GM19467 (cell line): Measurements from ENCODE around the gene PRKAR1A.
"Not testable (repeated sequence)": the region's sequence is repeated elsewhere in the genome, so short reads cannot be mapped to it uniquely, and the experiment has no call there.

Source experiments
- ATAC-seq: cut with Tn5 transposase; IDR thresholded peaks from one replicate; pipeline ENCODE4 v1.9.1; 2021; ENCODE audit warnings: mild to moderate bottlenecking, moderate library complexity; ENCODE audit not compliant: unreplicated experiment

Gene PRKAR1A

DNA sequence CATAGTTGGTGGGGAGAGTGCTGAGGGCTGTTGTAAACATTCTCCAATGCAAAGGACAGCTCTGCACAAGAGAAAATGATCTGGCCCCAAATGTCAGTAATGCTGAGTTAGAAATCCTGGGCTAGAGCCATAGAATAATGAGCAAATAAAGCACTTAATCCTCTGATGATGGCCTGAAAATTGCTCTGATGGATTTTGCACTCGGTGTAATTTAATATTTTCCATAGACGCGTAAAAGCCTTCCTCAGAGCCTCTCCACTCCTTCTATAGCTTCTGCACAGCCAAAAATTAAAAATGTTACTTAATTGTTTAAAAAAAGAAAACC is 65.2 kb downstream of the PRKAR1A start:
- no peak for ATAC-seq

GRCh38 chr17:68578236-68578635 is 66.0 kb downstream of the PRKAR1A start:
- ATAC-seq, result no peak

- no peak for ATAC-seq
These were observed 67.1 kb downstream of the PRKAR1A start for GRCh38 chr17:68579194-68579927.

DNA sequence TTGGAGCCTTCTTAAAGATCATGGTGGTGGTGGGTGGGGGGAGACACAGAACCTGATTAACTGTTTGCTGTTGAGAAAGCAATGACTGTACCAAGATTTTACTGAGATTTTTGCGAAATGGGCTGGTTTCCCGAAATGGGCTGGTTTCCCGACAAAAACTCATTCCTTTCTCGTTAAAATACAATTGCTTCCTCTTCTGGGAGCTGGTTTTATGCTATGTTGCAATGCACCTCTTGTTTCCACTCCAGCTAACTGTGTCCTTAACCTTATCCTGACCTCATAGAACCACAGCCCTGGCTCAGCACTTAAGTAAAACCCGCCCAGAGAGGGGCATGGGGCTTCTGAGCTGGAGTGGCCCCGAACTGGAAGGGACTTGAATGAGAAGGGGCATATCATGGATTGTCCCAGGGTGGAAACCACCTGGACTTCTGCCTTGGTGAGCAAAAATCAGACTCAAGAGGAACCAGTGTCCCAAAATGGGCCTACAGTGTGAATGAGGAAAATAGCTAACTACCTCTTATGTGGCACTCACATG is 68.1 kb downstream of the PRKAR1A start:
- ATAC-seq, result no peak

DNA sequence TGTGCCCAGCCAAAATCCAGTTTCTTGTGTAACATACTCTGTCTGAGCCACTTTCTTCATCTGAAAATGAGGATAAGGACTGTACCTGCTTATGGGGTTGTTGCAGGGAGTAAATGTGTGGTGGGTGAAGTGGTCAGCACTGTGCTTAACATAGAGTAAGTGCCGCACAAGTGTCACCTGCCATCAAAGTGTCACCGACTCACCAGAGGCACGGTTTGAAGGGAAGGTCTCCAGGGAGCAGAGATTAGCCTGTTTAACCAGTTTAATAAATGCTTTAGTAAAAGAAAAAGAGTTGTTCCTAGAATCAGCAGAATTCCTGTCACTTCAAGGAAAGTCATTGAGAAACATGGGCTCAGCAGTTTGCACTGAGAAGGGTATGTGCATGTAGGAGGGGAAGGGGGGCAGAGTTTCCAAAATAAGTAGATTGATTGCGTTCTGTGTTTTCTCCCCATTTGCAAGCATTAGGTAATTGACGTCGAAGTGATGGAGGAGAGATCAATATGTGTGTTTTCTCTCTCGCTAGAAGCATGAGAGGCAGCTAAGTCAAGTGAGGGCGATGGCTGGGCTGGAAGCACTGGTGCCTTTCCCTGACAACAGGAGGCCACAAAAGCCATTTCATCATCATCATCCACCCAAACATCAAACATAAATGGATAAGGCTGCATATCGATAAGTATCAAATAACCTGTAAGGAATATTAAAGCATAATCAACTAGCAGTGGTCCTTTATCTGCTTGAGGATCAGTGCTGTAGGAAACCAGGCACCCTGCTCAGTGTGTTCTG is 69.8 kb downstream of the PRKAR1A start:
- ATAC-seq, result no peak

GRCh38 chr17:68582867-68583266 is 70.6 kb downstream of the PRKAR1A start:
- ATAC-seq, result not testable (repeated sequence)

- no peak for ATAC-seq
These were observed 72.5 kb downstream of the PRKAR1A start for GRCh38 chr17:68584581-68585303.

DNA sequence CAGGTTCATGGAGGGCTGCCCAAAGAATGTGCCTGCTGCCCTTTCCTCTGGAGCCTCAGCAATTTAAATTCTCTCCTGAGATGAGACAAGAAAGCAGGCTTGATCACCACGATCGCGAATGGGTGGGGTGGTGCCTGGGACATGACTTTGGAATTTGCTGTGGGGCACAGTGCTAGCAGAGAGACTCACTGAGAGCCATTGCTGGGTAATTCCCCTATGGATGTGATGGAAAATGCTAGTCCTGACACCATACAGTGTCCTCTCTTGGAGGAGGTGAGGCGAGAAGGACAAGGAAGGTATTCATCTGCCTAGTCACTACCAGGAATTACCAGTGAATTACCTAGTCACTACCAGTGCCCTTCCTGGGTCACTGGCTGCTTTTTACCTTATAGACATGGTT is 73.4 kb downstream of the PRKAR1A start:
- ATAC-seq, result no peak

- ATAC-seq, result no peak
These were observed 74.8 kb downstream of the PRKAR1A start for GRCh38 chr17:68587026-68587425.

DNA sequence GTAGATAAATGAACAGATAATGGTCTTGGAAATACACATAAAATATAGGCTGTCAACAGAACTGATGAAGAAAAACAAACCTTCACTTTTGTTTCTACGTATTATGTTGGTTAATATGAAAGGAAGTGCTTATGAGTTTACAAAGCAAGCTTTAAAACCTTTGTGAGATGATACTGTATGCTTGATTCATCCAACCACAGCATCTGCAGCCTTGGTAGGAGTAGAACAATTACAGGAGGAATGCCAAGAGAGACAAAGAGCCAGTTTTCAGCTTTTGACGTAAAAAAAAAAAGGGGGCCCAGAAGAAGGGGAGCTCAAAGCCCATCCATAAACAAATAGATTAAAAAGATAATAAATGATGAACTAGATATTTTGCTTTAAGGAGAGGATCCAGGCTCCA is 75.6 kb downstream of the PRKAR1A start:
- no peak for ATAC-seq

- ATAC-seq, result no peak
These were observed 76.1 kb downstream of the PRKAR1A start for GRCh38 chr17:68588362-68588761.

DNA sequence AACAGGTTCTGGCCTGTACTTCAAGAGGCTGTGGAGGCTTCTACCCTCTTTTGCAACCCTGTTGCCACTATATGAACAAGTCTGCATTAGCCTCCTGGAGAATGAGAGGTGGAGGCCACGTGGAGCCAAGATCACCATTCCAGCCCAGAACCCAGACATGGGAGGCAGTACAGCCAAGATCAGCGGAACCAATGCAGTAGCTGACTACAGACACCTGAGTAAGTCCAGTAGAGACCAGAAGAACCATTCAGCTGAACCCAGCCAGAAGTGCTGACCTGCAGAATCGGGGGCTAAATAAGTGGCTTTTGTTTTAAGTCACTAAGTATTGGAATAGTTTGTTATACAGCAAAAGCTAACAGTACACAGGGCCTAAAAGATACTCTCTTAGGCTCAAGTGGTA is 76.9 kb downstream of the PRKAR1A start:
- ATAC-seq, result no peak

DNA sequence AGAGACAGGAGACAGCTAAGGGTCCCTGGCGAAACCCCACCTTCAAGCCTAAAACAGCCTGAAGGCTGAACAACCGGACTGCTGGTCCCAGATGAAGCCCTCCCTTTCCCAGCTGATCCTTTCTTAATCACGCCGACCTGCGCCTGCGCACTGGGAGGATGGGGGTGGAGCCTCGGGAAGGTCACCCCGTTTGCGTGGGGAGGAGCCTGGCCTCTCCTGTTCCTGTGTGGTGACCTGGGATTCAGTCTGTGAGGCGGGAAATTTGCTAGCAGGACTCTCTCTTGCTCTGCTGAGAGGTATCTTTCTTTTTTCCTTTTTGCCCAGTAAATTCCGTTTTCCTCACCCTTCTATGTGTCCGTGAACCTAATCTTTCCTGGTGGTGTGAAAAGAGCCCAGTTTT is 79.4 kb downstream of the PRKAR1A start:
- no peak for ATAC-seq

- no peak for ATAC-seq
These were observed 79.8 kb downstream of the PRKAR1A start for GRCh38 chr17:68592009-68592408.

- ATAC-seq, result no peak
These were observed 80.7 kb downstream of the PRKAR1A start for GRCh38 chr17:68592682-68593641.

DNA sequence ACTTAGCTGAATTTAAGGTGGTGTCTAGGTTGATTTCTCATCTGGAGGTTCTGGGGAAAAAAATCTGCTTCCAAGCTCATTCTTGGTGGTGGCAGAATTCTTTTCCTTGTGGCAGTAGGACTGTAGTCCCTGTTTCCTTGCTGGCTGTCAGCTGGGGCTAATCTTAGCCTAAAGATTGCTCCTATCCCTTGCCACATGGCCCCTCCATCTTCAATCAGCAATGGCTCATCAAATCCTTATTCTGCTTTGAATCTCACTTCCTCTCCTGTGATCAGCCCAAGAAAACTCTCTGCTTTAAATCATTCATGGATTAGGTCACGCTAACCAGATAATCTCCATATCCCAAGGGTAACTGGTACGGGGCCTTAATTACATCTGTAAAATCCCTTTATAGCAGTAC is 82.3 kb downstream of the PRKAR1A start:
- ATAC-seq, result no peak

DNA sequence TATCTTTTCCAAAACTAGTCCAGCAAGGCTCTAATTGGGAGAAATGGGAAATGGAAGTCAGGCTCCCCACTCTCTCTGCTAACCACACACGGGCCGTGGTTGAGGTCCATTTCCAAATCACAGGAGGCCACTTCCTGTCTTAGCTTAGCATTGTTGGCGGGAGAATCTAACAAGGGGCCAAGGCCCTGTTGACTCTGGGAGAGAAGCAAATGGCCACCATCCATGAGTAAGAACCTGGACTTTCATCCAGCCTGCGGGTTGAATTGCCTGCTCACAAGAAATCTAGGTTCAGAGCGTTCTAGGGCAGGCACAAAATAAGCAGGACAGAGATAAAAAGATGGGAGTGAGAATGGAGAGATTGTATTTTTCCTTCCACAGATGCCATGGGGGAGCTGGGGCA is 83.3 kb downstream of the PRKAR1A start:
- ATAC-seq, result no peak

GRCh38 chr17:68595986-68596385 is 83.8 kb downstream of the PRKAR1A start:
- no peak for ATAC-seq

DNA sequence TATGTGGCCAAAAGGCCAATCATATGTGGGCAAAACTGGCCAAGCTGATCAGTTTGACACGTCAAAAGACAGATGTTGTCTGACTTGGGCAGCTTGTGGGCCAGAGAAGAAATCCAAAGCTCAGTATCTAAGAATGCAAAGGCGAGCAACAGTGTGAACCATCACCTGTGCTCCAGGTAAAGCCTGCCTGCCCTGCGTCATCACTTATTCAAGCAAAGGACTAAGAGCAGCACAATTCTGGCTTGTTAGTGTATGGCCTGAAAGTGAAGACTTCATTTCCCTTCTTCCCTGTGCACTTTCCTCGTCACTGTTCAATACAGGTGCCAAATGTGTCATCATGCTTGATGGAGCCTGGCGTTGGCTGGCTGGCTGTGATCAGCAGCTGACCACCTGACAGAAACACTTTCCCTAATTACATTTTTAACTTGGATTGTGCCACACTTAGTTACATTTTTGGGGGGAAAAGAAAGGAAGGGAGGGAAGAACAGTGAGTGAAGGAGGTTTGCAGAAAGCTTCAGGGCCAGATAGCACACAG is 84.2 kb downstream of the PRKAR1A start:
- no peak for ATAC-seq

DNA sequence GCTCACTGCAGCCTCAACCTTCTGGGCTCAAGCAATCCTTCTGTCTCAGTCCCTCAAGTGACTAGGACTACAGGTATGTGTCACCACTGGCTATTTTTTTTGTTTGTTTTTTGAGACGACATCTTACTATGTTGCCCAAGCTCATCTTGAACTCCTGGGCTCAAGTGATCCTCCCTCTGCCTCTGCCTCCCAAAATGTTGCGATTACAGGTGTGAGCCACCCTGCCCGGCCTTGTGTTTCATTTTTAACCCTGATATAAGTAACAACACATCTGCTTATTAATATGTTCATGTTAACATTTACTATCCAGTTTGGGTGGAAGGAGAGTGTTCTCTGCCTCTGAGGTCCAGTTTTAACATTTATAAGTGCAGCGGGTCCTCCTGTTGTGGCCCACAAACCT is 85.8 kb downstream of the PRKAR1A start:
- no peak for ATAC-seq
